NCI-H446 (cell line): ENCODE data around the gene CDK19.
"Not testable (repeated sequence)": the region's sequence is repeated elsewhere in the genome, so short reads cannot be mapped to it uniquely, and the experiment has no call there.

ENCODE experiments used
- DNase-seq, 2 experiments: peaks; one replicate each; lab custom pipeline; 2025; lab: John Stamatoyannopoulos, UW

CDK19 gene

DNA sequence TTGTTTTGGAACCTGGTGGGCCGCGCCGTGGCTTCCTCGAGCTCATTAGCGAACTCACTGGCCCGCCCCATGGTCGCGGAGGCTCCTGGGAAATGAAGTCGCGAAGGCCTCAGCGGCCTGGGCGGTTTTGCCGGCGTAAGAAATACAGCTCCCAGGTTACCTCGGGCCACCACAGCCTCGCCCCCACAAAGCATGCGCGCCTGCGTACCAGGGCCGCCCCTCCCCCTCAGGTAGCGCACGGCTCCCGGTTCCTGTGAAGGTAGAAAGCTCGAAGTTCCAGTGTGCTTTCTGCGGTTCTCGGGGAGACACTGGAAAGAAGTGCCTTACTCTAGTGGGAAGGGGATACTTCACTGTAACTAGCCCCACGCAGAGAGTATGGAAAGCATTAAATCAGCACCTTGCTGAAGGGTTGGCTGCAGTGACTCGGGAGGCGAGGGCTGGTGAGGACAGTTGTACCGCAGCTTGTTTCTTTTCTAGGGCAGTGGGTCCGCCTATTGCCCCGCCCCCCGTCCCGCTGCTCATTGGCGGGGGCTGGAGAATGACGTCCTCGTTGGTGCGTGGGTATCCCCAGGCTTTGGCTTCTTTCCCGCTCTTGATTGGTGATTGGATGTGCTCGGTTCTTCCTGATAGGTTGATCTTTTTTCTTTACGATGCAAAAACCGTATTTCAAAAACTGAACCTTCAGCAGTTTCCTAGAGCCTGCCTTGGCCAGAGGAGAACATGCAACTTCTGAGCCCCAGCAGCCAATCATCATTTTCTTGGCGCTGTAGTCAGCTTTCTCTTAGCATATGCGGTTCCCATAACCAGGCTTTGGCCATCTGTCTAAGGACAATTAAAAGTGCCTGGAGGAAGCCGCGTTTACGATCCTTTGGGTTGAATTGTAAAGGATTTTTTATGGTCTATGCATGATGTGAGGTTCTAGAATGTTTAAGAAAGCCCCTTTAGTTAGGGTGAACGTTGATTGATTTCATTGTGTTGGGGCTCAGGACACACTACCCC is at the start of gene CDK19:
Gene CDK19, minus strand, starts transcription at position 59 of the 999 bp plus-strand sequence. CDS start 333 bp downstream, outside the sequence.
- peak; percentile 96 for DNase-seq

DNA sequence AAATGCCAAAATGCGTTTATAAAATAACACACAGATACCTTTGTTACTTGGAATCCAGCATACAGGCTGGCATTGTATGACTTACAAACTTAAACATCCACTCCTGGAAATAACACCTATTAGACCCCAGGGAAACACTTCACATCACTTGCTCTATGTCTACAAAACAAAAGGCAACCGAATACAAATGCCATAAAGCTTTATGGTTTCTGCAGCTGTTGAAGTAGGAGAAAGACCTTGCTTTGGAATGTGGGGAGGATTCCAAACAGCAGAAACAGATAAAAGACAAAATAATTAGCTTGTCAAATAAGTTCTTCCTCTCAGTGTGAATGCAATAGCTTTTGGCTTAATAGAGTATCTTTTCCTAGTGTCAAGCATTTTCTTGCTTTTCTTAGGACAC is 49.6 kb upstream of the CDK19 start:
- DNase-seq, result no peak

DNA sequence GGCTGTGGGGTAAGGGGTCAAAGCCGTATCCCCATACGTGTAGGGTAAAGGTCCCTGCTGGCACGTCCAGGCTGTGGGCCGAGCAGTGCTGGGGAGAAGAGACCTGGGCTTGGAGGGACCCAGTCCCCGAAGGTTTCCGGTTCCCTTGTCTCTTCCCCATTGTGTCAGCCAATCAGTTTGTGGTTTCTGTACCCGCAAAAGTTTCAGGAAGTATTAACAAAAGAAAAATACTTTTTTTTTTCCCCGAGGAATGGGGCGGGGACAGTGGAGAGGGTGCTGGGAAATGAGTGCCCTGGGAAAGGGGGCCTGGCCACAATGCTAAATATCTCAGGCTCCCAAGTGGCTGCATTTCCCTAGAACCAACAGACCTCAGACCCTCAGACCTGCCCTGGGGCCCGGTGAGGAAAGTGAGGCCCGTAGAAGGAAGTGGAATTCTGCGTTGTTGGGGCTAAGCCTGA is 44.1 kb upstream of the CDK19 start:
- no peak for DNase-seq

DNA sequence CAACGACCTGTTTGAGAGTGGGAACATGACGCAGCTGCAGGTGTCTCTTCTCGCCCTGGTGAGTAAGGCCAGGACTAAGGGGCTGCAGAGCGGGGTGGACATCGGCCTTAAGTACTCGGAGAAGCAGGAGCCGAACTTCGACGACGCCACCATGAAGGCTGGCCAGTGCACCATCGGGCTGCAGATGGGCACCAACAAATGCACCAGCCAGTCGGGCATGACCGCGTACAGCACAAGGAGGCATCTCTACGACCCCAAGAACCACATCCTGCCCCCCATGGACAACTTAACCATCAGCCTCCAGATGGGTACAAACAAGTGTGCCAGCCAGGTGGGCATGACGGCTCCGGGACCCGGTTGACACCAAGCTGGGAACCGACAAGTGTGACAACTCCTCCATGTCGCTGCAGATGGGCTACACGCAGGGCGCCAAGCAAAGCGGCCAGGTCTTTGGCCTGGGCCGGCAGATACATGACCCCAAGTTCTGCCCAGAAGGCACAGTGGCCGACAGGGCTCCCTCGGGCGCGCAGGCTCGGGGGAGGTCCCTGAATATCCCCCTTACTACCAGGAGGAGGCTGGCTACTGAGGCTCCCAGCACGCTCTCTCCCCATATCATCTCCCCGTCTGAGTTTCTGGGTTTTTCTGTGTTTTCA is 43.4 kb upstream of the CDK19 start:
- DNase-seq, result no peak

DNA sequence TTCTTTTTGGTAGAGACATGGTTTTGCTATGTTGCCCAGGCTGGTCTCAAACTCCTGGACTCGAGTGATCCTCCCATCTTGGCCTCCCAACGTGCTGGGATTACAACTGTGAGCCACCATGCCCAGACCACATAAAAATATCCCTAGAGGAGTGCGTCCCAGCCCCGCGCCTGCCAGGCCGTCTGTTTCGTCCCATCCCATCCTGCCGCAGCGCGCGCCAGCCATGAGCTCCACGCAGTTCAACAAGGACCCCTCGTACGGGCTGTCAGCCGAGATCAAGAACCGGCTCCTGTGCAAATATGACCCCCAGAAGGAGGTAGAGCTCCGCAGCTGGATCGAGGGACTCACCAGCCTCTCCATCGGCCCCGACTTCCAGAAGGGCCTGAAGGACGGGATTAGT is 42.7 kb upstream of the CDK19 start:
- DNase-seq, result no peak

DNA sequence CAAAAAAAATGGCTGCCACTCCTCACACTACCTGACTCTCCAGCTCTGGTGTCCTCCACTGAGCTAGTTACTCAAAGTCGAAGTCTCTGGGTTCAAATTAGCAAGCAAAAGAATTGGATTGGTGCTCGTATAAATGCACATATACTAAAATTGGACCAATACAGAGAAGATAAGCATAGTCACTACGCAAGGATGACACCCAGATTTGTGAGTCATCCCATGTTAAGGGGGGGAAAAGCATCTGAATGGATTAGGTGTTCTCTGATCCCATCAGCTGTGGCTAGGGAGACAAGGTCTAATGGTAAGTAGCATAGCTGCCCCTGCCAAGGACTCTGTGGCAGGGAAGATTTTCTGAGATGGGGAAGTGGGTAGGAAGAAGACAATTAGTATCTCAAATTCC is 41.0 kb upstream of the CDK19 start:
- DNase-seq, result no peak

DNA sequence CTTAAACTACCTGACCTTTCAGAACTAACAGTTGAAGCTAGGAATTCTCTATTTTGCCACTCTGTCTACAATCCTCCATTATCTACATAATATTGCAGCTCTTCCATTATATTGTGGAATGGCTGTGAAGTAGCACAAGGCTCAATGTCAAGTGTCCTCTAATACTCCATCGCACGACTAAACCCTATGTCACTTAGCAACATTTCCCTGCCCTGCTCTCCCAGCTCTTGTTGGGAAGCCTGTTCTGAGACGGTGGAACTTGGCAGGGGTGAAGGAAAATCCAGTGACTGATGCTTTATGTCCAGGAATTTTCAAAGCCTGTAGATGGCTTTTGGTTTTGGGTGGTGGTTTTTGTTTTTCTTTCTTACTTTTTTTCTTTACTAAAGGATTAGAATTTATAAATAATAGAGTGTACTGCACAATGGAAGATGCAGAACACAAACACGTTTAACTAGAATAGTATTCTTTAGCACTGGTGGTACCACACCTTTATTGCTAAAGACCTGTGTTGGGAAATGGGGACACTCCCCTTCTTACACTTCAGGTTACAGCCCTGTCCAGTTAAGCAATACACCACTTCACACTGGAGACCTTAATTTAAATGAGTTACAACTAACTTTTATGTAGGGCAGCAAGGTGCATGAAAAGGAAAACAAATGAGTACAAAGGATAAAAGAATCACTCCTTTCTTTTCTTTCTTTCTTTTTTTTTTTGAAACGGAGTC is 38.6 kb upstream of the CDK19 start:
- no peak for DNase-seq

DNA sequence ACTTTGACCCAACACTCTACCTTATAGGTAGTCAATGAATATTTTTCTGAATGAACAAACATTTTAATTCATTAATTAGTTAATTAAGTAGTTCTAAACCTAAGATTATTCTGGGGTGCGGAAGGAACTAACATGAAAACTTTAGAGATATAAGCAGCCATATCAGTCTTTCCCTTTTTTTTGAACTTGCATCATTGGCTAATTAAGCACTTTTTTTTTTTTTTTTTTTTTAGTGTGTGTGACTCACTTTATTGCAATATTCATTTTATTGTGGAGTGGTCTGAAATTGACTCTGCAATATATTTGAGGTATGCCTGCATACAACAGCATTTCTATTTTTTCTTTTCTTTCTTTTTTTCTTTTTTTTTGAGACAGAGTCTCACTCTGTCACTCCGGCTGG is 37.5 kb upstream of the CDK19 start:
- no peak for DNase-seq

DNA sequence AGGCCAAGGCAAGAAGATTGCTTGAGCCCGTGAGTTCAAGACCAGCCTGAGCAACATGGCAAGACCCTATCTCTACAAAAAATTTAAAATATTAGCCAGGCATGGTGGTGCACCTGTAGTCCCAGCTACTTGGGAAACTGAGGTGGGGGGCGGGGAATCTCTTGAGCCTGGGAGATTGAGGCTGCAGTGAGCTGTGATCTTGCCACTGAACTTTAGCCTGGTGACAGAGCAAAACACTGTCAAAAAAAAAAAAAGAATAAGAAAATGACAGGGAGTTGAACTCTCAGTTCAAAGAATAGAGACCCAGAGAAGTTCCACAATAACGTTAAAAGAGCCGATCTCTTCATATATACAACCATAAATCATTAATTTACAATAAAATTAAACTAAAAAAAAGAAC is 34.5 kb upstream of the CDK19 start:
- no peak for DNase-seq

DNA sequence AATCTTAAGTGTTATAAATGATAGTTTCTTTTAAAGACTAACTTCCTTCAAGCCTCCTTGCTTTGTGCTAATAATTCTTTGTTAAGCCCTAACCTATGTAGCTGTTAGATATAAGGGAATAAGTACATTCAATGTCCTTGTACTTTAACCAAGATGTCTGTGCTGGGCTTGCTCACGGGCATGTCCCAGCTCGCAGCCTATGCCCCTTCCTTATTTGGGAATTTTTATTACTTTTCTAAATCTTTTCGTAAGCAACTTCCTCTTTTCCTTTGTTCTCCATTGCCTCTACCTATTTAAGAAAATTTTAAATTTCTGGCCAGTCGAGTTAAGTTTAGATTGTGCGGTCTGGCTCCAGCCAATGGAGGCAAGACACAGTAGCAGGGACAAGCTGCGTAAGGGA is 26.0 kb upstream of the CDK19 start:
- DNase-seq, result no peak

DNA sequence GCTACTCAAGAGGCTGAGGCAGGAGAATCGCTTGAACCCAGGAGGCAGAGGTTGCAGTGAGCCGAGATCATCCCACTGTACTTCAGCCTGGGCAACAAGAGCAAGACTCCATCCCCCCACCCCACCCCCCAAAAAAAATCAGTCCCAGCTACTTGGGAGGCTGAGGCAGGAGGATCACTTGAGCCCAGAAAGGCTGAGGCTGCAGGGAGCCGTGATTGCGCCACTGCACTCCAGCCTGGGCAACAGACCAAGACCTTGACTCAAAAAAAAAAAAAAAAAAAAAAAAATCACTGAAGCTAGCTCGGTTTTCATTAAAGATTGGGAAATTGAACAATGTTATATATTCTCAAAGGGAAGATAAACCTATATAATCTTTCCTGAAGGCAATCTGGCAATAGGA is 20.5 kb upstream of the CDK19 start:
- not testable (repeated sequence) for DNase-seq

DNA sequence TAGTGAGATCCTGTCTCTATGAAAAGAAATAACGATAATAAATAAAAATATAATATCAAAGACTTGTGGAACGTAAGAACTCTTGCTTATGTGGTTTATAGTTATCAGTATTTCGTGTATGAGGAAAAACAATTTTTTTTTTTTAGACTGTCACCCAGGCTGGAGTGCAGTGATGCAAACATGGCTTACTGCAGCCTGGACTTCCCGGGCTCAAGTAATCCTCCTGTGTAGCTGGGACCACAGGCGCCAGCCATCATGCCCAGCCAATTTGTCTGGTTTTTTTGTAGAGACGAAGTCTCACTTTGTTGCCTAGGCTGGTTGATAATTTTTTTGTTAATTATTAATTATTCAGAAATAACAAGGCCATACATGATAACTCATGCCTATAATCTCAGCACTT is 18.6 kb upstream of the CDK19 start:
- DNase-seq, result no peak

DNA sequence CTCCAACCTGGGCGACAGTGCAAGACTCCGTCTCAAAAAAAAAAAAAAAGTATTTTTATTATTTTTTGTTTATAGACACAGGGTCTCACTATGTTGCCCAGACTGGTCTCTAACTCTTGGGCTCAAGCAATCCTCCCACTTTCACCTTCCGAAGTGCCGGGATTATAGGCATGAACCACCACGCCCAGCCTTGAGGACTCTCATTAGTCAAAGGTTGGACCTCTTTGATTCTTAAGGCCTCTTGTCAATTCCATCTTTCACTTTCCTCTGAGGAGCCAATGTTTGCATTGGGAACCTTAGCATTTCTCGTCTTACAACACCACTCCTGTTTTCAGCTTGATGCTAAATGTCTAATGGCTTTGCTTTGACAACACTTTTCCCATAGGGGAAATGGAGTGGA is 16.1 kb upstream of the CDK19 start:
- DNase-seq, result no peak

DNA sequence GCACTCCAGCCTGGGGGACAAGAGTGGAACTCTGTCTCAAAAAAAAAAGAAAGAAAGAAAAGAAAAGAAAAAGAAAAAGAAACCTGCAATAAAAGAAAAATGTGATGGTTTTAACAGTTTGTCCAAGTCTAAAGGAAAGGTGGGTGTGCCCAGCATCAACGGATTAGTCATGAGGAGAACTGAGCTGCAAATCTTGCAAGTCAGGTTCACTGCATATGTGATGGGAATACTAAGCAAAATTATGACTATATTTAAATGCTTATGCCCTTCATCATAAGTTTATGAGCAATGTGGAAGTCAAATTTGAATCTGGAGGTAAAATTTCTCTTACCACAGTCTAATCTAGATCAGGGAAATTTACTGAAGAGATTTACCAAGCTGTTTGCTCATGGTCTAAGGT is 13.1 kb upstream of the CDK19 start:
- DNase-seq, result no peak

DNA sequence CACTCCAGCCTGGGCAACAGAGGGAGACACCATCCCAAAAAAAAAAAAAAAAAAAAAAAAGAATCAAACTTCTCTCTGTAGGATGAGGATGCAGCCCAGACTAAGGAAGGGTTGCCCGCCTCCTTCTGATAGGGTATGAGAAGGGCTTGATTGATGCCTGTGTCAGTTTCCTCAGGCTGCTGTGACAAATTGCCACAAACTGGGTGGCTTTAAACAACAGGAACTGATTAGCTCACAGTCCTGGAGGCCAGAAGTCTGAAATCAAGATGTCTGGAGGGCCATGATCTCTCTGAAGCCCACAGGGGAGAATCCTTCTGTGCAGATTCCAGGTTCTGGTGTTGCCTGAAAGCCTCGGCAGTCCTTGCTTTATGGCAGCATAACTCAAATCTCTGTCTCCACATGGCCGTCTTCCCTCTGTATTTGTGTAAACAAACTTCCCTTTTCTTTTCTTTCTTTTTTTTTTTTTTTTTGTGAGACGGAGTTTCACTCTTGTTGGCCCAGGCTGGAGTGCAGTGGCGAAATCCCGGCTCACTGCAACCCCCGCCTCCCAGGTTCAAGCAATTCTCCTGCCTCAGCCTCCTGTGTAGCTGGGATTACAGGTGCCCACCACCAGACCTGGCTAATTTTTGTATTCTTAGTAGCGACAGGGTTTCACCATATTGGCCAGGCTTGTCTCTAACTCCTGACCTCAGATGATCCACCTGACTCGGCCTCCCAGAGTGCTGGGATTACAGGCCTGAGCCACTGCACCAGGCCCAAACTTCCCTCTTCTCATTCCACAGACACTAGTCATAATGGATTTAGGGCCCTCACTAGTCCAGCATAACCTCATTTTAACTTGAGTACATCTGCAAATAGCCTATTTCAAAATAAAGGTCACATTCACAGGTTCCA is 11.2 kb upstream of the CDK19 start:
- no peak for DNase-seq

DNA sequence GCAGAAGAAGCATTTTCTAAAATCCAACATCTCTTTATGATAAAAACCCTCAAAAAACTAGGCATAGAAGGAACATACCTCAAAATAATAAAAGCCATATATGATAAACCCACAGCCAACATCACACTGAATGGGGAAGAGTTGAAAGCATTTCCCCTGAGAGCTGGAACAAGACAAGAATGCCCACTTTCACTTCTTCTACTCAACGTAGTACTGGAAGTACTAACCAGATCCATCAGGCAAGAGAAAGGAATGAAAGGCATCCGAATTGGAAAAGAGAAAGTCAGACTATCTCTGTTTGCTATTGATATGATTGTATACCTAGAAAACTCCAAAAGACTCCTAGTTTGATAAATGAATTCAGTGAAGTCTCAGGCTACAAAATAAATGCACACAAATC is 7.9 kb upstream of the CDK19 start:
- no peak for DNase-seq

DNA sequence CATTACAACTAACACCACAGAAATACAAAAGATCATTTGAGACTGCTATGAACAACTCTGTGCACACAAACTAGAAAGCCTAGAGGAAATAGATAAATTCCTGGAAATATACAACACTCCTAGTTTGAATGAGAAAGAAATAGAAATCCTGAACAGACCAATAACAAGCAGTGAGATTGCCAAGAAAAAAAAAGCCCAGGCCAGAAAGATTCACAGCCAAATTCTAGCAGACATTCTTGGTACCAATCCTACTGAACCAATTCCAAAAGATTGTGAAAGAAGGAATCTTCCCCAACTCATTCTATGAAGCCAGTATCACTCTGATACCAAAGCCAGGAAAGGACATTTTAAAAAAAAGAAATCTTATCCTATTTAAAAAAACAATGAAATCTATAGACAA is 7.0 kb upstream of the CDK19 start:
- DNase-seq, result peak; percentile 2 to 18

DNA sequence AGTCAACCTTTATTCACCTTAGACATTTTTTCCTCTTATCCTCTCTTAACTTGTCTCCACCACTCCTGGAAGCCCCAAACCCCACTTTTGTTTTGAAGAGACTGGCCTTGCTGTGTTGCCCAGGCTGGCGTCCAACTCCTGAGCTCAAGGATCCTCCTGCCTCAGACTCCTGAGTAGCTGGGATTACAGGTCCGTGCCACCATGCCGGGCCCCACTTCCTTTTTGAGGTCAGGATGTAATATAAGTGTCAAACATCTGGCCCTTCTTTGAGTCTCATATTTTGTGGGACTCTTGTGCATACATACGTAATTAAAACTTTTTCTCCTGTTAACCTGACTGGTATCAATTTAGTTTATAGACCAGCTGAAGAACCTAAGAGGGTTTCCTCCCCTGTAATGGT is 1.4 kb upstream of the CDK19 start:
- DNase-seq, result no peak

DNA sequence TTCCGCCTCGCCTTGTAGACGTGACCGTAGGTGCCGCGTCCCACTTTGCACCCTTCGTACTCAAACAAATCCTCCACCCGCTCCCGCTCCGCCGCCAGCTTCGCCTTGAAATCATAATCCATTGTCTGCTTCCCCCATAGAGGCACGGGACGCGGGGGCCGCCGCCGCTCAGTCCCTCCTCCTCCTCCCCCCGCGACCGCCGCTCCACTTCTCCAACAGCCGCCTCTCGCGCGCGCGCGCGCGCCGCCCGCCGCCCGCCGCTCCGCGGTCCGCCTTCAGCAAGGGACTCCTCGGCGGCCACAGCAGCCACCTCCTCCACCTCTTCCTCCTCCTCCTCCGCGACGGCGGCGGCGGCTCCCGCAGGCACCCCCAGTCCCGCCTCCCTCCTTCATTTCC is 256 bp downstream of the CDK19 start:
- peak in 1 of 2 experiments; percentile 26 for DNase-seq

DNA sequence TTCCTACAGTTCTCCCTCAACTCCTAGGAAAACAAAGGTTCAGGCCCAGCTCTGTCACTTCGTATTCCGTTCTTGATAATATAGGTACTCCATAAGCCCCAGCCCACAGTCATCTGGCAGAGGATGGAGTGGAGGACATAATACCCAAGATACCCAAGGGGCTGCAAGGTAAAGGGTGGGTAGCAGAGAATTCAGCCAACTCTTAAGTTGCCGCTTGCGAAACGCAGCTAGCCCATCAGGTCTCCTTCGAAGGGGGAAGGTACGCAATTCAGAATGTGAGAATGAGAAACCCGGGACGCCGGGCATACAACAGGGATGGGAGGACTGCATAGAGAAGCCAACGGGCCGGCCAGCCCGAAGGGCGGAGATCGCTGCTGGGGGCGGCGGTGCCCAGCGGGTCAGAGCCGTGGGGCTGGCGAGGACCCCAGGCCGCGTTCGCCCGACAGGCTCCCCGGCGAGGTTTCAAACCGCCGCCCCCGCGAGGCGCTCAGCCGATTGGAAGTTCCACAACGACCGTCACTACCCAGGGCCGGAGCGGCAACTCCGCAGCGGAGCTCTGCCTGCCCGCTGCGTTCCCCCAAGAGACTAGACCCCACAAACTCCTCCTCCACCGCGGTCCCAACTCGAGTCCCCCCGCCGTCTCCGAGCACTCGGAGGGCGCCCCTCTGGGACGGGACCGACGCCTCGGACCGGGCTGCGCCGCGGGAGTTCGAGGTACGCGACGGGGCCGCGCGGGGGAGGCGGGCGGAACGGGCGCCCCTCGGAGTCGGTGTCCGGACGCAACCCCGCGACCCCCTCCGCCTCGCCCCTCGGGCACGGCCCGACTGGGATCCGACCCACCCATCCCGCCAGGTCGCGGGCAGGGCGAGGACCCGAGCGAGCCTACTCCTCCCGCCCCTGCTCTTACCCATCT is 911 bp downstream of the CDK19 start:
- DNase-seq, result no peak
